K562 (cell line): ENCODE results near the gene PHF5A. TPM values are rescaled to one million over a fixed set of nuclear protein-coding genes. Genes with fewer than 3 reads are reported as not detected.
A peak's percentile ranks its signal among the peaks of the same experiment; 100 is the strongest.

Source experiments
- BRCA1 ChIP-seq, 2 experiments: fragments of 450-650 bp in 1 of 2; sonication (generic) in 1 of 2; formaldehyde crosslinking in 1 of 2; IDR thresholded peaks; 2 replicates each; pipeline versions ENCODE4 v1.5.0 to v1.6.1; 2017 to 2020; ENCODE audit warnings: mild to moderate bottlenecking in 1 of 2, missing genetic modification reagents in 1 of 2
- CHCHD3 ChIP-seq: fragments of 250-450 bp; sonication (Bioruptor Pico); IDR thresholded peaks from 2 replicates; pipeline ENCODE4 v2.1.2; 2022; ENCODE audit warnings: mild to moderate bottlenecking
- CHD2 ChIP-seq: IDR thresholded peaks from 2 replicates; pipeline ENCODE4 v1.6.1; 2011; ENCODE audit warnings: low read depth, low read length
- CREM ChIP-seq: IDR thresholded peaks from 2 replicates; pipeline ENCODE4 v1.6.1; 2014; ENCODE audit warnings: antibody characterized with exemption, low read depth
- CTCF ChIP-seq, 3 experiments: IDR thresholded peaks in 2 of 3; conservative IDR thresholded peaks in 1 of 3; 2 replicates each; pipeline ENCODE4 v1.5.1; 2011 to 2012; ENCODE audit warnings: low read length in 3 of 3, mild to moderate bottlenecking in 3 of 3, control low read depth in 2 of 3, improper control_type of control experiment in 1 of 3, inconsistent platforms in 1 of 3, low read depth in 1 of 3, mixed read lengths in 1 of 3, moderate library complexity in 1 of 3; ENCODE audit not compliant: insufficient read depth in 2 of 3
- DPF2 ChIP-seq: fragments of 450-650 bp; IDR thresholded peaks from 2 replicates; pipeline ENCODE4 v1.6.1; 2016
- HNRNPK ChIP-seq: fragments of 200-400 bp; formaldehyde crosslinking; IDR thresholded peaks from one replicate; pipeline ENCODE4 v1.6.1; 2018; ENCODE audit warnings: mild to moderate bottlenecking, low read depth, low read length; ENCODE audit not compliant: poor library complexity, severe bottlenecking
- HNRNPLL ChIP-seq: fragments of 200-400 bp; formaldehyde crosslinking; IDR thresholded peaks from 2 replicates; pipeline ENCODE4 v1.6.1; 2017; ENCODE audit warnings: low read length, low read depth, mild to moderate bottlenecking; ENCODE audit not compliant: poor library complexity, severe bottlenecking
- NCOA4 ChIP-seq: fragments of 450-650 bp; IDR thresholded peaks from 2 replicates; pipeline ENCODE4 v1.6.1; 2018; ENCODE audit warnings: mild to moderate bottlenecking; ENCODE audit not compliant: partially characterized antibody
- NEUROD1 ChIP-seq: fragments of 150-350 bp; IDR thresholded peaks from 2 replicates; pipeline ENCODE4 v1.6.1; 2014; ENCODE audit warnings: borderline replicate concordance, low read length, low read depth; ENCODE audit not compliant: partially characterized antibody
- NFRKB ChIP-seq: fragments of 450-650 bp; IDR thresholded peaks from 2 replicates; pipeline ENCODE4 v1.6.1; 2016; ENCODE audit warnings: low read depth
- PPARD ChIP-seq: fragments of 250-450 bp; sonication (Bioruptor Pico); IDR thresholded peaks from 2 replicates; pipeline ENCODE4 v1.8.0; 2022; ENCODE audit warnings: inconsistent platforms, mild to moderate bottlenecking, moderate library complexity
- SETDB1 ChIP-seq: IDR thresholded peaks from one replicate; pipeline ENCODE4 v1.6.1; 2012; ENCODE audit warnings: low read length, control low read depth, inconsistent platforms
- SREBF1 ChIP-seq: fragments of 150-350 bp; IDR thresholded peaks from 2 replicates; pipeline ENCODE4 v1.6.1; 2014; ENCODE audit warnings: antibody characterized with exemption, low read depth, low read length, borderline replicate concordance
- U2AF2 ChIP-seq: fragments of 200-400 bp; formaldehyde crosslinking; optimal IDR thresholded peaks from 2 replicates; pipeline ENCODE3; 2017; ENCODE audit warnings: low read depth, mild to moderate bottlenecking, low read length
- ZNF232 ChIP-seq: sonication (generic); formaldehyde crosslinking; IDR thresholded peaks from 2 replicates; pipeline ENCODE4 v1.8.0; 2022; ENCODE audit warnings: mild to moderate bottlenecking, missing genetic modification reagents
- ZNF445 ChIP-seq: fragments of 250-450 bp; sonication (Bioruptor Pico); IDR thresholded peaks from 2 replicates; pipeline ENCODE4 v1.4.0; 2020; ENCODE audit warnings: low read depth, mild to moderate bottlenecking, moderate library complexity
- ZNF609 ChIP-seq: sonication (generic); formaldehyde crosslinking; IDR thresholded peaks from 2 replicates; pipeline ENCODE4 v1.8.1; 2023; ENCODE audit warnings: missing genetic modification reagents, mild to moderate bottlenecking, borderline replicate concordance
- polyA plus RNA-seq, 8 experiments: library from polyadenylated mRNA; depleted of rRNA in 4 of 8; stranded (reverse) in 5 of 8; unstranded in 3 of 8; fragments of >200 nt; fragmentation: Nextera tagmentation in 2 of 8; fragmentation: Illumina TruSeq in 1 of 8; extraction: Ambion mirVana in 2 of 8; extraction: Trizol in 1 of 8; gene quantifications; 2 replicates each; pipeline versions ENCODE4 v1.2.1 to v1.2.3, GENCODE V29; 2011 to 2014; ENCODE audit warnings: inconsistent platforms in 1 of 8, missing spikeins in 1 of 8
- total RNA-seq, 7 experiments: library from RNA; depleted of rRNA in 6 of 7; stranded (reverse); fragments of >200 nt in 6 of 7; fragmentation: Illumina TruSeq in 2 of 7; extraction: Trizol in 2 of 7; gene quantifications; 2 replicates each; pipeline versions ENCODE4 v1.2.1 to v1.2.3, GENCODE V29; 2011 to 2021; ENCODE audit warnings: low replicate concordance in 1 of 7

Gene PHF5A
- total and polyA plus RNA-seq, 9 of the 15 experiments (the other 6 are each of a cell fraction or from before 2014, with no cell fraction given): 14.2 to 144 (median 101) TPM

GRCh38 chr22:41447435-41448188, 20.9 kb downstream of the PHF5A start (continued):
- TF ChIP-seq ZNF609 (CRISPR knock-in tag): no peak
- no peak for TF ChIP-seq U2AF2
- TF ChIP-seq PPARD: no peak
- no peak for TF ChIP-seq SREBF1
- no peak for TF ChIP-seq CHCHD3 (CRISPR knock-in tag)
- TF ChIP-seq NCOA4: no peak
- no peak for TF ChIP-seq CTCF (IDR thresholded peaks at IDR 0.05 in 2 of 3, conservative IDR thresholded peaks at IDR 0.05 in 1 of 3; ENCODE audit: insufficient read depth in 2 of 3, low read depth in 1 of 3, low read length in 3 of 3)
- no peak for TF ChIP-seq BRCA1 (IDR thresholded peaks at IDR 0.05)
- TF ChIP-seq BRCA1 (CRISPR knock-in tag; IDR thresholded peaks at IDR 0.05): no peak
- no peak for TF ChIP-seq CHD2
- TF ChIP-seq DPF2: no peak
- TF ChIP-seq SETDB1: no peak
- no peak for TF ChIP-seq HNRNPLL
- no peak for TF ChIP-seq ZNF445 (CRISPR knock-in tag)
- TF ChIP-seq ZNF232: no peak
- TF ChIP-seq NFRKB: peak; percentile 57; the same call in 1 of the 2 replicates
- TF ChIP-seq HNRNPK: no peak
- no peak for TF ChIP-seq NEUROD1
- no peak for TF ChIP-seq CREM
